Thoracic aorta (tissue), 2 donors: ENCODE results near the gene GALM. TPM values are rescaled to one million over a fixed set of nuclear protein-coding genes. Genes with fewer than 3 reads are reported as not detected.

Experiments used
- ATAC-seq: fragments of 150-250 bp; one replicate; pipeline ENCODE4 v1.8.0; 2017; ENCODE audit warnings: low read depth; ENCODE audit not compliant: insufficient number of reproducible peaks, low FRiP score
- DNase-seq: peaks from one replicate; pipeline ENCODE4 v3.0.0-alpha.2; 2020; ENCODE audit warnings: low spot score
- H3K27ac ChIP-seq, 2 donors: fragments of 200-600 bp; sonication (generic); 1 replicate in 1 of 2; 2 replicates in 1 of 2; pipeline ENCODE4 v1.5.1; 2016; ENCODE audit warnings: mild to moderate bottlenecking in 2 of 2, moderate library complexity in 2 of 2
- H3K27me3 ChIP-seq: fragments of 200-600 bp; sonication (generic); replicated peaks from 2 replicates; pipeline ENCODE4 v1.6.0; 2016; ENCODE audit warnings: mild to moderate bottlenecking; ENCODE audit not compliant: insufficient read depth
- H3K36me3 ChIP-seq: fragments of 200-600 bp; sonication (generic); one replicate; pipeline ENCODE4 v1.5.1; 2016
- H3K4me1 ChIP-seq, 2 donors: fragments of 200-600 bp; sonication (generic); 1 replicate in 1 of 2; 2 replicates in 1 of 2; pipeline versions ENCODE4 v1.5.1 to v1.6.0; 2016; ENCODE audit warnings: low read depth in 2 of 2, mild to moderate bottlenecking in 1 of 2; ENCODE audit not compliant: control insufficient read depth in 1 of 2
- H3K4me3 ChIP-seq: fragments of 200-600 bp; sonication (generic); 2 replicates; pipeline ENCODE4 v1.5.1; 2016; ENCODE audit warnings: mild to moderate bottlenecking
- H3K9me3 ChIP-seq: fragments of 200-600 bp; sonication (generic); 2 replicates; pipeline ENCODE4 v1.5.1; 2016
- total RNA-seq, 2 donors: library from RNA; depleted of rRNA; stranded (reverse); fragments of >200 nt; gene quantifications; one replicate each; pipeline versions ENCODE4 v1.1.0 to v1.2.3, GENCODE V29; 2016
- TF ChIP-seq, protein P1 (sequence below): fragments of 200-600 bp; sonication (generic); IDR thresholded peaks from one replicate; pipeline ENCODE4 v1.5.1; 2019; ENCODE audit warnings: antibody characterized with exemption

The GALM gene
- total RNA-seq, 2 donors from 2014 or later = 19.5 to 25.1 TPM

DNA sequence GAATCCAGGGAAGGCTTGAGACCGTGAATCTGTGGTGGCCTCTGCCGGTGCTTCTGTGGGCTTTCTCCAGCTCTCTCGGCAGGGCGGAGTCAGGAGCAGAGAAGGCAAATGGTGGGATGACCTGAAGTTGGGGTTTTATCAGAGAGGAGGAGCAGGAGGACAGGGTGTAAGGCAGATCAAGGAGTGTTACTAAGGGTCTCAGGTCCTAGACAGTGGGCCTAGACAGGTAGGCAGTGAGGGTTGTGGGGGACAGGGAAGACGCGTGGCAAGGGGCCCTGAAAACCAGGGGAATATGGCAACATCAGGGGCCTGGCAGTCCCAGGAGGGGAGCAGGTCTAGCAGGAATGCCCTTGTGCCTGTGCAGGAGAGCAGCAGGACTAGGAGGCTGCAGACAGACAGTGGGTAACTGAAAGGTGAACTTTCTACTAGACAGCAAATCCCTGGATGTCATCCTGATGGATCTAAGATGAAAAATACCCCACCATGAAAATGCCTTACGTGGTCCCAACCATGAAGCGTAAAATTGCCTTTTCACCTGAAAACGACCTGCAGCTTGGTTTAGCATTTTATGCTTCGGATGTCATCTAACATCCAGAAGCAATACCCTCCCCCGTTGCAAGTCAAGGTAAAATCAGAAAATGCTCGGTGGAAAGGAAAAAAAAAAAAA, 43.1 kb downstream of the GALM start:
- Histone ChIP-seq H3K27me3 (no peaks in the 10 kb centered on the region), H3K27ac (no peak overlapping the region), H3K4me1 (peaks cover 0 to 7% of the 10 kb centered on the region in 2 donors), H3K9me3 (no peaks in the 10 kb centered on the region), H3K4me3 (no peak overlapping the region), H3K36me3 (no peaks in the 10 kb centered on the region)
- TF ChIP-seq, protein P1, sequence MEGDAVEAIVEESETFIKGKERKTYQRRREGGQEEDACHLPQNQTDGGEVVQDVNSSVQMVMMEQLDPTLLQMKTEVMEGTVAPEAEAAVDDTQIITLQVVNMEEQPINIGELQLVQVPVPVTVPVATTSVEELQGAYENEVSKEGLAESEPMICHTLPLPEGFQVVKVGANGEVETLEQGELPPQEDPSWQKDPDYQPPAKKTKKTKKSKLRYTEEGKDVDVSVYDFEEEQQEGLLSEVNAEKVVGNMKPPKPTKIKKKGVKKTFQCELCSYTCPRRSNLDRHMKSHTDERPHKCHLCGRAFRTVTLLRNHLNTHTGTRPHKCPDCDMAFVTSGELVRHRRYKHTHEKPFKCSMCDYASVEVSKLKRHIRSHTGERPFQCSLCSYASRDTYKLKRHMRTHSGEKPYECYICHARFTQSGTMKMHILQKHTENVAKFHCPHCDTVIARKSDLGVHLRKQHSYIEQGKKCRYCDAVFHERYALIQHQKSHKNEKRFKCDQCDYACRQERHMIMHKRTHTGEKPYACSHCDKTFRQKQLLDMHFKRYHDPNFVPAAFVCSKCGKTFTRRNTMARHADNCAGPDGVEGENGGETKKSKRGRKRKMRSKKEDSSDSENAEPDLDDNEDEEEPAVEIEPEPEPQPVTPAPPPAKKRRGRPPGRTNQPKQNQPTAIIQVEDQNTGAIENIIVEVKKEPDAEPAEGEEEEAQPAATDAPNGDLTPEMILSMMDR = no peak
- DNase-seq = no peak
- ATAC-seq = no peak

DNA sequence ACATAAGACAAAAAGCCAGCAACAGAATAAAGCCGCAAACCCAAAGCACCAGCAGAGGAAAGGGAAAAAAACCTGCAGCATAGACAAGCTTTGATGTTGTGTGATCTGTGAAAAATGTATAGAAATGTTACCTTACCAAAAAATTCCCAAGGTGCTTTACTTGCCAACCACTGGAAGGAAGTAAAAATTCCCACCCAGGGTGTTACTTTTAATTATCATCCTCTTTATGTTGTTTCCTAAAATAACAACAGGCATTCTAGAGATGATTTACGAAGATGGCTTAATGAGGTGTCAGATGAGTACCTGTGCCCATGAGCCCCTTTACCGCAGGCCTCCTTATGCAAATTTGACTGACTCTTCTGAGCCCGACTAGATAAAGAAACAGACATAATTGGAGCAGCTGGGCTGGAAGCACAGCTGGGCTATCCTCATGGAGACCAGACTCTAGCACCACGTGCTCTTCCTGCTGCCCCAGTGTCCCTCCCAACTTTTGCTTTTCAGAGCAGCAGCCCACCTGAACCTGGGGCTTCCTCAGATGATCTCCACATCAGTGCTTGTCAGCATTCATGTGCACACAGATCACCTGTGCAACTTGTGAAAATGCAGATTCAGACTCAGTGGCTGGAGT, 43.8 kb downstream of the GALM start:
- no peak overlapping the region for H3K27ac ChIP-seq

DNA sequence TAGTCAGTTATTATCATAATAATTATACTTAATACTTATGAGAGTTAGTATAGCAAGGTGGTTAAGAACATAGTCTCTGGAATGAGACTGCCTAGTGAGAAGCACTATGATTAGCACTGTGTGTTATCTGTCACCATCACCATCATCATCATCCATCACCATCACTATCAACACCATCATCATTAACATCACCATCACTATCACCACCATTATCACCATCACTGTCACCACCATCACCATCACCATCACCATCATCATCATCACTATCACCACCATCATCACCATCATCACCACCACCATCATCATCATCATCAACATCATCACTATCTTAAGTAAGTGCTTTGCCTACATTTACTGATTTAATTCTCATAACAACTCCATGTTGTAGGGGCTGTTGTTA, 45.6 kb downstream of the GALM start:
- Histone ChIP-seq H3K9me3 (no peaks in the 10 kb centered on the region), H3K27ac (no peak overlapping the region), H3K4me1 (no peaks in the 10 kb centered on the region), H3K36me3 (peaks cover 5% of the 10 kb centered on the region), H3K27me3 (no peaks in the 10 kb centered on the region), H3K4me3 (no peak overlapping the region)
- no peak for DNase-seq
- no peak for ATAC-seq
- TF ChIP-seq, protein P1 = no peak

More for the DNA sequence above, 43.8 kb downstream of the GALM start:
- Histone ChIP-seq H3K27me3 (no peaks in the 10 kb centered on the region), H3K36me3 (no peaks in the 10 kb centered on the region), H3K4me3 (no peak overlapping the region), H3K9me3 (no peaks in the 10 kb centered on the region), H3K4me1 (peaks cover 0 to 6% of the 10 kb centered on the region in 2 donors)
- ATAC-seq (no peak), DNase-seq (no peak)
- TF ChIP-seq, protein P1 = no peak

DNA sequence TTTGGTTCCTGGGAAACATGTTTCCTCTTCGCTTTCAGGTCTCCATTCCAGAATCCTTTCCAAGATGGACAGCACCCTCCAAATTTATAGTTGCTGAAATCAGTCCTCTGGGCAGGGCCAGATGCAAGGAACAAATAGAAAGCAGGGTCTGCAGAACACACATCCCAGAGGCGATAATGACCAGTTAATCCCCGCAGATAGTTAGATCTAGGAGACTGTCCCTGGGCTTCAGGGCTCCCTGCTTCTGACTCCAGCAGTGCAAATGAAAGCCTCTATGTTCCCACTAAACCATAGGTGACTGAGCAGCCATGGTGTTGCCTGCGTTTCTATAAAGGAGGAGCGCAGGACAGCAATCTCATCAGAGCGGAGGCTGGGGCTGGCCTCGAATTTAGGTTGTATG, 46.5 kb downstream of the GALM start:
- Histone ChIP-seq H3K4me3 (no peak overlapping the region), H3K9me3 (no peaks in the 10 kb centered on the region), H3K4me1 (no peaks in the 10 kb centered on the region), H3K27me3 (no peaks in the 10 kb centered on the region), H3K27ac (no peak overlapping the region), H3K36me3 (peaks cover 5% of the 10 kb centered on the region)
- TF ChIP-seq, protein P1 = no peak
- ATAC-seq (no peak), DNase-seq (no peak)

DNA sequence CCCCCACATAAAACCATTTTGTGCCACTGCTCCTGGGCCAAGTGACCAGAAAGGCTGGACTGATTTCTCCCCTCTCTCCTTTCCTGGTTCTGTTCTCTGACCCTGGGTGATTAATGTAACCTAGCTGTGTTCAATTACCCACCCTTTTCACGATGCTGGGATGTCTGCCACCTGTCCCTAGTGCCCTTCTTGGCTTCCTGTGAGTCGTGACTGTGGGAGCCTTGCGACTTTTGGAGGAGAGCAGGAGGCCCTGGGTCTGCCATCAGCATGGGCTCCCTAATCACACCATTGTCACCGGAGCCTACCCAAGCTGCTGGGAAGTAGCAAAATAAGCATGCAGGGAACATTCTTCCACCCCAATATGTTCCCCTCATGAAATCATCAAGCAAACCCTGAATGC, 47.0 kb downstream of the GALM start:
- Histone ChIP-seq H3K4me1 (no peaks in the 10 kb centered on the region), H3K27ac (no peak overlapping the region), H3K36me3 (peaks cover 5% of the 10 kb centered on the region), H3K9me3 (no peaks in the 10 kb centered on the region), H3K4me3 (no peak overlapping the region), H3K27me3 (no peaks in the 10 kb centered on the region)
- DNase-seq (no peak), ATAC-seq (no peak)
- TF ChIP-seq, protein P1 = no peak
